ENCODE results near the gene NAGS. TPM values are rescaled to one million over a fixed set of nuclear protein-coding genes. Genes with fewer than 3 reads are reported as not detected.
"Not testable (repeated sequence)": the region's sequence is repeated elsewhere in the genome, so short reads cannot be mapped to it uniquely, and the experiment has no call there.

The NAGS gene
- polyA plus RNA-seq, 1 of the 3 experiments (the other 2 are of a cell fraction), result 1.7 TPM

GRCh38 chr17:43958748-43959352 lies 45.6 kb upstream of the NAGS start:
- Histone ChIP-seq H3K27ac (ENCODE audit: low read depth in 2 of 2, low read length in 1 of 2) (no peak overlapping the region), H3K79me2 (ENCODE audit: insufficient read depth) (no peaks in the 10 kb centered on the region), H4K20me1 (ENCODE audit: insufficient read depth) (no peaks in the 10 kb centered on the region), H3K4me2 (no peak overlapping the region), H3F3A (replicated peaks; ENCODE audit: insufficient read depth) (no peaks in the 10 kb centered on the region), H3K4me1 (ENCODE audit: control insufficient read depth in 1 of 2, insufficient read depth in 2 of 2, low read depth in 1 of 2, low read length in 1 of 2) (no peaks in the 10 kb centered on the region), H3K36me3 (replicated peaks in 1 of 2; ENCODE audit: control insufficient read depth in 1 of 2, insufficient read depth in 2 of 2, low read length in 1 of 2) (no peaks in the 10 kb centered on the region), H3K4me3 (ENCODE audit: low read depth in 2 of 2, low read length in 1 of 2) (no peak overlapping the region), H3K27me3 (ENCODE audit: insufficient read depth) (no peaks in the 10 kb centered on the region; the same call in 1 of the 2 replicates), H3K9me3 (no peaks in the 10 kb centered on the region), H3K9ac (no peak overlapping the region), H2AFZ (ENCODE audit: low read depth) (no peak overlapping the region), H3K9me2 (no peaks in the 10 kb centered on the region)
- DNase-seq, result no peak
- POLR2A ChIA-PET, result no interaction called here
- WGBS (ENCODE audit: low lambda C conversion rate), result 45% methylated on average over 2 of the region's 2 CpGs
- CTCF ChIA-PET, result interaction anchor here (1.4 to 3.3 kb wide), 5 partner anchors 15 to 35 kb away, joined by 4 to 23 read pairs (median 7); no protein-coding TSS in a partner anchor
- TF ChIP-seq GABPA (IDR thresholded peaks at IDR 0.05; ENCODE audit: low read depth) (no peak), FOXM1 (IDR thresholded peaks at IDR 0.05; ENCODE audit: low read depth) (no peak), TAF1 (IDR thresholded peaks at IDR 0.05; ENCODE audit: borderline replicate concordance, low read depth, low read length) (no peak), NRF1 (IDR thresholded peaks at IDR 0.05; ENCODE audit: low read depth, low read length) (no peak)

- H3K4me3 ChIP-seq (ENCODE audit: low read depth in 2 of 2, low read length in 1 of 2); DNase-seq; H3K4me2 ChIP-seq; H4K20me1 ChIP-seq (ENCODE audit: insufficient read depth); H2AFZ ChIP-seq (ENCODE audit: low read depth); H3K27ac ChIP-seq (ENCODE audit: low read depth in 2 of 2, low read length in 1 of 2); H3F3A ChIP-seq (replicated peaks; ENCODE audit: insufficient read depth); H3K27me3 ChIP-seq (ENCODE audit: insufficient read depth); H3K4me1 ChIP-seq (ENCODE audit: control insufficient read depth in 1 of 2, insufficient read depth in 2 of 2, low read depth in 1 of 2, low read length in 1 of 2); H3K36me3 ChIP-seq (replicated peaks in 1 of 2; ENCODE audit: control insufficient read depth in 1 of 2, insufficient read depth in 2 of 2, low read length in 1 of 2); H3K9ac ChIP-seq; POLR2A ChIA-PET; H3K9me3 ChIP-seq; H3K9me2 ChIP-seq; H3K79me2 ChIP-seq (ENCODE audit: insufficient read depth): not testable (repeated sequence)
- WGBS (ENCODE audit: low lambda C conversion rate), result 83% methylated on average over 6 of the region's 6 CpGs
- CTCF ChIA-PET, result interaction anchor here (1.0 to 3.3 kb wide), 4 partner anchors 18 to 32 kb away, joined by 3 to 23 read pairs (median 3); no protein-coding TSS in a partner anchor
These were observed 43.1 kb upstream of the NAGS start for GRCh38 chr17:43961292-43961691.

- no peaks in the 10 kb centered on the region for H3K9me2 ChIP-seq
- ChIA-PET POLR2A (no interaction called here), CTCF (interaction anchor here (0.8 to 3.3 kb wide), 4 partner anchors 15 to 33 kb away, joined by 3 to 23 read pairs (median 10); no protein-coding TSS in a partner anchor)
- no peaks in the 10 kb centered on the region for H3F3A ChIP-seq (replicated peaks; ENCODE audit: insufficient read depth)
- H3K79me2 ChIP-seq (ENCODE audit: insufficient read depth), result no peaks in the 10 kb centered on the region
- no peaks in the 10 kb centered on the region for H3K9me3 ChIP-seq
- no peaks in the 10 kb centered on the region for H3K36me3 ChIP-seq (replicated peaks in 1 of 2; ENCODE audit: control insufficient read depth in 1 of 2, insufficient read depth in 2 of 2, low read length in 1 of 2)
- H3K4me3 ChIP-seq (ENCODE audit: low read depth in 2 of 2, low read length in 1 of 2), result no peak overlapping the region
- H3K9ac ChIP-seq, result no peak overlapping the region
- no peak overlapping the region for H3K27ac ChIP-seq (ENCODE audit: low read depth in 2 of 2, low read length in 1 of 2)
- TF ChIP-seq FOXJ3 (CRISPR knock-in tag; IDR thresholded peaks at IDR 0.05) (no peak), POLR2AphosphoS5 (IDR thresholded peaks at IDR 0.05; ENCODE audit: low read depth, low read length) (no peak), TEAD4 (IDR thresholded peaks at IDR 0.05; ENCODE audit: borderline replicate concordance, insufficient read depth) (no peak)
- H3K27me3 ChIP-seq (ENCODE audit: insufficient read depth), result no peaks in the 10 kb centered on the region; the same call in 1 of the 2 replicates
- H3K4me2 ChIP-seq, result no peak overlapping the region
- no peaks in the 10 kb centered on the region for H4K20me1 ChIP-seq (ENCODE audit: insufficient read depth)
- no peak for DNase-seq
- H3K4me1 ChIP-seq (ENCODE audit: control insufficient read depth in 1 of 2, insufficient read depth in 2 of 2, low read depth in 1 of 2, low read length in 1 of 2), result no peaks in the 10 kb centered on the region
- no peak overlapping the region for H2AFZ ChIP-seq (ENCODE audit: low read depth)
- WGBS (ENCODE audit: low lambda C conversion rate), result 85% methylated on average over 2 of the region's 2 CpGs
These were observed 42.5 kb upstream of the NAGS start for GRCh38 chr17:43961954-43962353.

Measured in SK-N-SH (cell line).